HCT116 (cell line): ENCODE data around the gene ETV4. TPM values are rescaled to one million over a fixed set of nuclear protein-coding genes. Genes with fewer than 3 reads are reported as not detected.

Experiments used
- ATAC-seq: fragments of 200-7000 bp; cut with Tn5 transposase; 2 replicates; pipeline ENCODE4 v1.9.1; 2020; ENCODE audit warnings: mild to moderate bottlenecking, moderate library complexity
- BruUV-seq: library from RNA; stranded (reverse); fragments of 400-500 nt; replicated peaks from 2 replicates; lab custom pipeline; 2021; lab: Mats Ljungman, UMichigan
- CTCF ChIA-PET: fragments of 300-600 bp; sonication (Branson Sonifier 250); formaldehyde crosslinking; loops from one replicate; lab custom pipeline; 2021; ENCODE audit warnings: antibody characterized with exemption; lab: Charles Lee
- POLR2A ChIA-PET: fragments of 300-600, 350-600 bp; sonication (Branson Sonifier 250); formaldehyde crosslinking; loops from one replicate; lab custom pipeline; 2021; ENCODE audit warnings: antibody characterized with exemption; lab: Charles Lee
- RAD21 ChIA-PET, 2 experiments: fragments of 300-600 bp; sonication (Branson Sonifier 250); formaldehyde crosslinking; loops; one replicate each; lab custom pipeline; 2023; ENCODE audit warnings: low total read pairs in 2 of 2; ENCODE audit not compliant: uncharacterized antibody in 2 of 2, unreplicated experiment in 2 of 2, low non-redundant PET in 1 of 2; lab: Charles Lee
- DNase-seq: peaks from one replicate; pipeline ENCODE4 v3.0.0-alpha.2; 2010; ENCODE audit warnings: low read depth, low spot score
- H2AFZ ChIP-seq: fragments of 200-600 bp; shearing (Covaris generic), sonication (generic); 2 replicates; pipeline ENCODE4 v1.6.1; 2017; ENCODE audit warnings: low read depth, mixed run types, mixed read lengths, antibody characterized with exemption, low read length; ENCODE audit not compliant: poor library complexity, severe bottlenecking
- H3K27ac ChIP-seq: 2 replicates; pipeline ENCODE4 v1.5.1; 2012; ENCODE audit warnings: low read depth, low read length
- H3K27me3 ChIP-seq: fragments of 200-600 bp; sonication (generic); 2 replicates; pipeline ENCODE4 v1.6.1; 2016; ENCODE audit warnings: mixed run types, low read length, mixed read lengths; ENCODE audit not compliant: insufficient read depth
- H3K36me3 ChIP-seq, 2 experiments: fragments of 200-500 bp in 1 of 2; fragments of 200-600 bp in 1 of 2; sonication (Bioruptor generic) in 1 of 2; sonication (generic) in 1 of 2; 2 replicates each; pipeline versions ENCODE4 v1.5.1 to v1.6.1; 2014 to 2016; ENCODE audit warnings: low read length in 2 of 2, inconsistent platforms in 1 of 2, mixed read lengths in 1 of 2, mixed run types in 1 of 2; ENCODE audit not compliant: insufficient read depth in 2 of 2, control insufficient read depth in 1 of 2
- H3K4me1 ChIP-seq, 2 experiments: fragments of 200-600 bp in 1 of 2; sonication (generic) in 1 of 2; 2 replicates each; pipeline versions ENCODE4 v1.5.1 to v1.6.1; 2012 to 2017; ENCODE audit warnings: low read length in 2 of 2, inconsistent platforms in 1 of 2, mild to moderate bottlenecking in 1 of 2, mixed read lengths in 1 of 2, mixed run types in 1 of 2, moderate library complexity in 1 of 2; ENCODE audit not compliant: insufficient read depth in 2 of 2, control insufficient read depth in 1 of 2
- H3K4me2 ChIP-seq: fragments of 200-600 bp; sonication (generic); 2 replicates; pipeline ENCODE4 v1.6.1; 2017; ENCODE audit warnings: mixed run types, low read length, mixed read lengths
- H3K4me3 ChIP-seq, 2 experiments: fragments of 200-600 bp in 1 of 2; sonication (generic) in 1 of 2; replicated peaks in 1 of 2; 2 replicates each; pipeline ENCODE4 v1.5.1; 2011 to 2016; ENCODE audit warnings: low read length in 2 of 2, control low read depth in 1 of 2, low read depth in 1 of 2, mild to moderate bottlenecking in 1 of 2, mixed read lengths in 1 of 2, mixed run types in 1 of 2
- H3K79me2 ChIP-seq: fragments of 200-600 bp; sonication (generic); 2 replicates; pipeline ENCODE4 v1.6.1; 2017; ENCODE audit warnings: mild to moderate bottlenecking, mixed run types, low read length, moderate library complexity, mixed read lengths; ENCODE audit not compliant: insufficient read depth
- H3K9ac ChIP-seq: fragments of 200-600 bp; sonication (generic); 2 replicates; pipeline ENCODE4 v1.6.1; 2016; ENCODE audit warnings: low read length, mixed read lengths
- H3K9me2 ChIP-seq: fragments of 200-600 bp; sonication (generic), shearing (Covaris generic); 2 replicates; pipeline ENCODE4 v1.6.1; 2017; ENCODE audit warnings: mixed run types, mild to moderate bottlenecking, moderate library complexity; ENCODE audit not compliant: insufficient read depth
- H3K9me3 ChIP-seq, 2 experiments: fragments of 200-500 bp in 1 of 2; fragments of 200-600 bp in 1 of 2; sonication (Bioruptor generic) in 1 of 2; sonication (generic) in 1 of 2; 2 replicates each; pipeline ENCODE4 v1.6.1; 2014 to 2017; ENCODE audit warnings: low read length in 2 of 2, mixed read lengths in 2 of 2, inconsistent platforms in 1 of 2, low read depth in 1 of 2, mild to moderate bottlenecking in 1 of 2, mixed run types in 1 of 2, moderate library complexity in 1 of 2; ENCODE audit not compliant: control insufficient read depth in 1 of 2, insufficient read depth in 1 of 2
- H4K20me1 ChIP-seq: fragments of 200-600 bp; sonication (generic), shearing (Covaris generic); 2 replicates; pipeline ENCODE4 v1.6.1; 2017; ENCODE audit warnings: mixed run types, mild to moderate bottlenecking, moderate library complexity; ENCODE audit not compliant: insufficient read depth
- EZH2 ChIP-seq: fragments of 200-600 bp; sonication (generic); IDR thresholded peaks from 2 replicates; pipeline ENCODE4 v1.6.1; 2017; ENCODE audit warnings: antibody characterized with exemption, mixed run types
- EZH2phosphoT487 ChIP-seq: fragments of 200-600 bp; IDR thresholded peaks from 2 replicates; pipeline ENCODE4 v1.6.1; 2018; ENCODE audit warnings: antibody characterized with exemption, borderline replicate concordance
- JUND ChIP-seq: IDR thresholded peaks from 2 replicates; pipeline ENCODE4 v1.6.1; 2012
- SRF ChIP-seq: IDR thresholded peaks from 2 replicates; pipeline ENCODE4 v1.6.1; 2012; ENCODE audit warnings: low read depth
- TCF7L2 ChIP-seq: IDR thresholded peaks from 2 replicates; pipeline ENCODE4 v1.7.0; 2011; ENCODE audit warnings: borderline replicate concordance, inconsistent platforms; ENCODE audit not compliant: insufficient read depth, insufficient read length; ENCODE audit errors: extremely low read depth
- intact Hi-C: fragments of 100-400 bp; cut with micrococcal nuclease; formaldehyde crosslinking; loops from 2 replicates; pipeline ENCODE4 v1.10.0; 2022
- total RNA-seq: library from RNA; stranded (reverse); gene quantifications from one replicate; pipeline ENCODE4 v1.2.1, GENCODE V29; 2021; ENCODE audit not compliant: unreplicated experiment

ETV4 gene
- total RNA-seq, 1 experiment from 2014 or later = 51.5 TPM

- BruUV-seq = no TSS peak
- no peak overlapping the region for H3K27ac ChIP-seq
- ATAC-seq (no peak), DNase-seq (no peak)
- CTCF ChIA-PET = interaction anchor here (0.7 kb wide), 1 partner anchor 163 kb away, joined by 4 read pairs; no protein-coding TSS in a partner anchor
- intact Hi-C loops = no loop called here
- no peaks in the 10 kb centered on the region for H3K9me2 ChIP-seq
- no peak overlapping the region for H2AFZ ChIP-seq
- RAD21 ChIA-PET = interaction anchor here (0.6 to 1.3 kb wide), 2 partner anchors 99 to 100 kb away, joined by 4 read pairs; no protein-coding TSS in a partner anchor
- no peaks in the 10 kb centered on the region for H3K9me3 ChIP-seq
- no peaks in the 10 kb centered on the region for H3K79me2 ChIP-seq
- no peaks in the 10 kb centered on the region for H3K27me3 ChIP-seq
- no peaks in the 10 kb centered on the region for H4K20me1 ChIP-seq
- TF ChIP-seq TCF7L2 (peak; percentile 65), JUND (no peak), EZH2 (no peak)
- peaks cover 2 to 23% of the 10 kb centered on the region in 2 experiments; a peak in 2 of 4 replicates for H3K4me1 ChIP-seq
- H3K4me2 ChIP-seq = no peak overlapping the region
- POLR2A ChIA-PET = interaction anchor here (1.1 kb wide), 1 partner anchor 100 kb away, joined by 3 read pairs; no protein-coding TSS in a partner anchor
- H3K36me3 ChIP-seq = no peaks in the 10 kb centered on the region
- no peak overlapping the region for H3K9ac ChIP-seq
- no peak overlapping the region for H3K4me3 ChIP-seq
Measured at GRCh38 chr17:43573579-43574321, 27.6 kb upstream of the ETV4 start.

- ChIA-PET RAD21 (no interaction called here), POLR2A (interaction anchor here (1.0 kb wide), 1 partner anchor 12 kb away, joined by 3 read pairs; no protein-coding TSS in a partner anchor), CTCF (no interaction called here)
- Histone ChIP-seq H3K9me3 (no peaks in the 10 kb centered on the region), H3K27me3 (no peaks in the 10 kb centered on the region), H3K27ac (no peak overlapping the region), H3K36me3 (no peaks in the 10 kb centered on the region), H3K4me2 (no peak overlapping the region), H3K9me2 (no peaks in the 10 kb centered on the region), H3K4me3 (no peak overlapping the region), H3K4me1 (peaks cover 2 to 22% of the 10 kb centered on the region in 2 experiments; a peak in 2 of 4 replicates), H4K20me1 (no peaks in the 10 kb centered on the region), H3K9ac (no peak overlapping the region), H2AFZ (no peak overlapping the region), H3K79me2 (no peaks in the 10 kb centered on the region)
- ATAC-seq = no peak
- BruUV-seq = no TSS peak
- no peak for TF ChIP-seq SRF
- TF ChIP-seq EZH2phosphoT487 = no peak
- peak; percentile 81 for TF ChIP-seq TCF7L2
- intact Hi-C loops = no loop called here
- no peak for DNase-seq
Measured at GRCh38 chr17:43572368-43572980, 26.3 kb upstream of the ETV4 start.
